ENCODE data around the gene ANXA1.

ANXA1 gene

GRCh38 chr9:73215249-73215648, 63.6 kb downstream of the ANXA1 start:
- no peak for DNase-seq

- DNase-seq, result no peak
These were observed 64.4 kb downstream of the ANXA1 start for GRCh38 chr9:73216100-73216499.

Measured in NCI-H82 (cell line).